Measurements from ENCODE around the gene SPDYE8.
A peak's percentile ranks its signal among the peaks of the same experiment; 100 is the strongest.
"Not testable (repeated sequence)": the region's sequence is repeated elsewhere in the genome, so short reads cannot be mapped to it uniquely, and the experiment has no call there.

Gene SPDYE8, protein sequence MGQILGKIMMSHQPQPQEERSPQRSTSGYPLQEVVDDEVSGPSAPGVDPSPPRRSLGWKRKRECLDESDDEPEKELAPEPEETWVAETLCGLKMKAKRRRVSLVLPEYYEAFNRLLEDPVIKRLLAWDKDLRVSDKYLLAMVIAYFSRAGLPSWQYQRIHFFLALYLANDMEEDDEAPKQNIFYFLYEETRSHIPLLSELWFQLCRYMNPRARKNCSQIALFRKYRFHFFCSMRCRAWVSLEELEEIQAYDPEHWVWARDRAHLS

DNA sequence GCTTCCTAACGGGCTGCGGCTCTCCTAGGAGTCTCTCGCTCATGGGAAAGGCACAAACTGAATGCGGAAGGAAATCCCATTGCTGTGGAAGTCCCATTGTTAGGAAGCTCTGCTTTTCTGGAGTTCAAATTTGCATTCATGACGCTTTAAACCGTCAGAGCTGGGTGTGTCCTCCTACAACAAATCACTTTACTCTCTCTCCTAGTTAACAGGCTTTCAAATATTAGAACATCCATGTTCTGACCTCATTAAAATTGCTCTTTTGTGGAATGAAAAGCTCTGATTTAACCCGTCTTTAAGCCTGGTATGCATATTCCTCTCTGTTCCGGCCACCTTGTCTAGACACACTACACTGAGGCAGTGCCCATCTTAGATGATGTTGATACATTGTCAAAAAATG is at the start of gene SPDYE8:
TSS of gene SPDYE8 (minus strand) at position 101 of the 400 bp plus-strand sequence. CDS start 1,800 bp downstream, outside the sequence.
- DNase-seq (ENCODE audit: low read depth): not testable (repeated sequence)

DNA sequence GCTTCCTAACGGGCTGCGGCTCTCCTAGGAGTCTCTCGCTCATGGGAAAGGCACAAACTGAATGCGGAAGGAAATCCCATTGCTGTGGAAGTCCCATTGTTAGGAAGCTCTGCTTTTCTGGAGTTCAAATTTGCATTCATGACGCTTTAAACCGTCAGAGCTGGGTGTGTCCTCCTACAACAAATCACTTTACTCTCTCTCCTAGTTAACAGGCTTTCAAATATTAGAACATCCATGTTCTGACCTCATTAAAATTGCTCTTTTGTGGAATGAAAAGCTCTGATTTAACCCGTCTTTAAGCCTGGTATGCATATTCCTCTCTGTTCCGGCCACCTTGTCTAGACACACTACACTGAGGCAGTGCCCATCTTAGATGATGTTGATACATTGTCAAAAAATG is 28.2 kb upstream of the SPDYE8 start, which contains the start of gene SPDYE11:
TSS of gene SPDYE11 (minus strand) at position 101 of the 400 bp plus-strand sequence. CDS start 1,800 bp downstream, outside the sequence.
- not testable (repeated sequence) for DNase-seq (ENCODE audit: low read depth)

DNA sequence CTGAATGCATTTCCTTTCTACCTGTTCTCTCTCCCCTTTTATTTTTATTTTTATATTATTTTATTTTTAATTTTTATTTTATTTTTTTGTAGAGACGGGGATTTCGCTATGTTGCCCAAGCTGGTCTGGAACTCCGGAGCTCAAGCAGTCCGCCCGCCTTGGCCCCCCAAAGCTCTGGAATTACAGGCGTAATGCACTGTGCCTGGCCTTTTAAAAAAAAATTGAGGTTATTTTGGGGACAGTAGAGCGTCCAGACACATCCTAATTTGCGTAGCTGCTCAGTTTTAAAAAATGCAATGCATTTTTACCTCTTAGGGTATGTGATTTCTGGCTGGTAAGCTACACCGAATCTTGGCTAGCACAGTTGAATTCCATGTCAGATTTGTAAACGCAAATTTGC is 23.1 kb downstream of the SPDYE8 start:
- DNase-seq (ENCODE audit: low read depth): not testable (repeated sequence)

DNA sequence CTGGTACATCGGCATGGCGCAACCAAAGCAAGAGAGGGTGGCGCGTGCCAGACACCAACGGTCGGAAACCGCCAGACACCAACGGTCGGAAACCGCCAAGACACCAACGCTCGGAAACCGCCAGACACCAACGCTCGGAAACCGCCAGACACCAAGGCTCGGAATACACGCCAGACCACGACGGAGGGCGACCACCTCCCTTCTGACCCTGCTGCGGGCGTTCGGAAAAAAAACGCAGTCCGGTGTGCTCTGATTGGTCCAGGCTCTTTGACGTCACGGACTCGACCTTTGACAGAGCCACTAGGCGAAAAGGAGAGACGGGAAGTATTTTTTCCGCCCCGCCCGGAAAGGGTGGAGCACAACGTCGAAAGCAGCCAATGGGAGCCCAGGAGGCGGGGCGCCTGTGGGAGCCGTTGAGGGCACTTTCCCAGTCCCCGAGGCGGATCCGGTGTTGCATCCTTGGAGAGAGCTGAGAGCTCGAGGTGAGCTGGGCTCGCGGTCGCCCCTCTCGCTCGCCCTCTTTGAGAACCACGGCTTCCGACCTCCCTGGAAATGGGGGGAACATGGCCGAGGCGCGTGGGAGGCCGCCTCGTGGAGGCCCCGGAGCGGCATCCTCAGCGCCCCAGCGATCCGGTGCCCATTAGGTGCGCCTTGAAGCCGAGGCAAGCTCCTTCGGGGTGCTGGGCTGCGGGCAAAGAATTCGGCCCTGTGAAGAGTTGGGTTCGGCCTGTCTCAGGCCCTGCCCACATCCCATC is 23.7 kb downstream of the SPDYE8 start:
- DNase-seq (ENCODE audit: low read depth): peak; percentile 81

DNA sequence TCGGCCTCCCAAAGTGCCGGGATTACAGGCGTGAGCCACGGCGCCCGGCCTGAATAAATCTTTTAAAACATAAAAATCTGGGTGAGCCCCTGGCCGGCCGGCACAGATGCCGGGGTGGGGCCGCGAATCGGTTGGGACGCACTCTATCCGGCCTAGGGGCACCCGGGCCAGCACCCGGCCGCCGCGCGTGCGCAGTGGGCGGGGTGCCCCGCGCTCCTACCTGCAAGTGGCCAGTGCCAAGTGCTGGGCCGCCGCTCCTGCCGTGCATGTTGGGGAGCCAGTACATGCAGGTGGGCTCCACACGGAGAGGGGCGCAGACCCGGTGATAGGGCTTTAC is 24.2 kb downstream of the SPDYE8 start:
- peak; percentile 47 for DNase-seq (ENCODE audit: low read depth)

DNA sequence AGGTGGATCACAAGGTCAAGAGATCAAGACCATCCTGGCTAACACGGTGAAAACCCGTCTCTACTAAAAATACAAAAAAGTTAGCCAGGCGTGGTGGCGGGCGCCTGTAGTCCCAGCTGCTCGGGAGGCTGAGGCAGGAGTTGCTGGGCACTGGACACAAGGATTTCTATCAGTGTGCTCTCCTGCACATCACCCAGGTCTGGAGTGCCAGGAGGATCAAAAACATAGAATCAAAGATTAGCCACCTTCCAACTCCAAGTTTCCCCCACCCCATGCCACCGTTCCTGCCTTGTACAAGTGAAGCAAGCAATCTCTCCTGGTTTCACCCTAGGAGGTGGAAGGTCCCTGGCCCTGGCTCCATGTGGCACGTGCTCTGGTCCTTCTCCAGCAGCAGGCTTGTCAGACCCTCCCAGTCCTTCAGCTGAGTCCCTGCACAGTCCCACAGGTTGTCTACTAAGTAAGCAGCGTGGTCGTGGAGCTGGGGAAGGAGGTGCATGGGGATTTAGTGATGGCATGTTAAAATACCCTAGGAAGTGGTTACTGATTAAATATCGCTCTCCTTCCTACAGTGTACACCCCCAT is 31.6 kb downstream of the SPDYE8 start:
- DNase-seq (ENCODE audit: low read depth): not testable (repeated sequence)

DNA sequence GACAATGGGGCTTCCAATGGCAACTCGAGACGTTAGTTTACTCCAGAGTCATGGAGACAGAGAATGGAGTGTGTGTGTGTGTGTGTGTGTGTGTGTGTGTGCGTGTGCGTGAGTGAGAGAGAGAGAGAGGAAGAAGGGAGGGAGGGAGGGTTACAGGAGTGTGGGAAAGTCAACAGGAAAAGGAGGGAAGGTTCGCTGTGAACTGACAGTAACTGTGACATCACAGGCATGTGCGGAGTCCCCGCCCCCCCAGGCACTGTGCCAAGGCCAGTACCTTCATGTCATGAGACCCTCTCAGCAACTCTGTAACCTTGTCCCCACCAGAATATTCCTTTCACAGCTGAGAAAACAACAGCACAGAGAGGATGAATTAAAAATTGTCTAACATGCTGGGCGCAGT is 32.1 kb downstream of the SPDYE8 start:
- DNase-seq (ENCODE audit: low read depth): not testable (repeated sequence)

DNA sequence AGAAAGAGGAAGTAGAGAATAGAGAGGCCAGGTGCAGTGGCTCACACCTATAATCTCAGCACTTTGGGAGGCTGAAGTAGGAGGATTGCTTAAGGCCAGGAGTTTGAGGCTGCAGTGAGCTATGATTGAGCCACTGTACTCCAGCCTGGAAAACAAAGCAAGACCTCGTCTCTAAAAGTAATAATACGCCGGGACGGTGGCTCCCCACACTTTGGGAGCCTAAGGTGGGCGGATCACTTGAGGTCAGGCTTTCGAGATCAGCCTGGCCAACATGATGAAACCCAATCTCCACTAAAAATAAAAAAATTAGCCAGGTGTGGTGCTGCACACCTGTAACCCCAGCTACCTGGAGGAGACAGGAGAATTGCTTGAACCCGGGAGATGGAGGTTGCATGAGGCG is 34.1 kb downstream of the SPDYE8 start:
- DNase-seq (ENCODE audit: low read depth): not testable (repeated sequence)

DNA sequence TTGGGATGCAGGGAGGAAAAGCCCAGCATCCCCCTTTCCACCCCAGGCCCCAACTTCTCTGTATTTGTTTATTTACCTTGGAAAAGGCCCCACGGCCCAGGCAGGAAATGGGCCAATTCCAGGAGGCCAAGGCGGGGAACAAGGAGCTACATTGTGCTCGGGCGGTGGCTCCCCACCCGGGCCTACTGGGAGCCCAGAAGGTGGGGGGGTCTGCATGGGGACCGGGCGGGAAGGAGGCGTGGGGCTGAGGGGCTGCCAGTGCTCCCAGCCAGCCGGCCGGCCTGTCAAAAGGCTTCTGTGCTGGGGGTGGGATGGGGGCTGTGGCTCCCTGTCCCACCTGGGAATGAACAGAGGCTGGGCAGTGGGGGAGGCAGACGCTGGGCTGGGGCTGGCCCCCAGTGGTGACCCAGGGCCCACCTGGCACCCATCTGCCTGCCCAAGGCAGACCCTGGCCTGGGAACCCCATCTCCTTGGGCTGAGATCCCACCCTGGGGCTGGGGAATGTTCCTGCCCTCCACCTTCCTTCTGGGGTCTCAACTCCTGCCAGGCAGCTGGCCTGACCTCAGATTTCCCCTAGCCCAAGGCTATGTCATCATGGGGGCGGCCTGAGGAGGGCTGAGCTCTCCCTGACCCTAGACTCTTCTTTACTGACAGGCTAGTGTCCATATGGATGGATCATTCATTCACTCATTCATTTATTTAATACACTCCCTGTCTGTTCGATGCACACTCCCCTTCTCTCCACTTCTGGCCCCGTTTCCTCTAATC is 39.2 kb downstream of the SPDYE8 start:
- DNase-seq (ENCODE audit: low read depth): not testable (repeated sequence)

DNA sequence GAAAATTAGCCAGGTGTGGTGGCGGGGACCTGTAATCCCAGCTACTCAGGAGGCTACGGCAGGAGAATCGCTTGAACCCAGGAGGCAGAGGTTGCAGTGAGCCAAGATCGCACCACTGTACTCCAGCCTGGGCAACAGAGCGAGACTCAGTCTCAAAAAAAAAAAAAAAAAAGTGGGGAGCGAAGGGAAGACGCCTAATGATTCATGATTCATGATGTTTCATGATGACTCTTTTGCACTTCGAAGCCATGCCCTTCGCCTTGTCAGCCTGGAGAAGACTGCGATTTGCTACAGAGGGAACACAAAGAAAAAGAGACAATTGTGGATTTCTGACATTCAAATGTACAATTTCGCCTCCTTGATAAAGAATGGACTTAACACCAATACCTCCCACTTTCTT is 47.5 kb downstream of the SPDYE8 start:
- not testable (repeated sequence) for DNase-seq (ENCODE audit: low read depth)

DNA sequence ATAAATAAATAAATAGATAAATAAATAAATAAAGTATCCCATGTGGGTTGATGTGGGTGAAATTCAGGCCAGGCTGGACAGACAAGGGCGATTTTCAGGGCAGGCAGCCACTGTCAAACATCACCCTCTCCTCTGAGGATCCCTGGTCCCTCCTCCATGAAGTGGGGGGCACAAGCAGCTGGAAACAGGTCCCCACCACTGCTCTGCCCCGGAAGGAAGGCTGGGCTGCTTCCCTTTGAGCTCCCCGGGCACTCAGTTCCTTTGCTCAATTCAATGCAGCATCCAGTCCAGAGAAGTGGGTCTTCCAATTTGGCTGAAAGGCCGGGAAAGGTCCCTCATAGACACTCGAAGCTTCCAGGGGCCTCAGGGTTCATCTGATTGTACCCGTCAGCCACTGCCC is 49.2 kb downstream of the SPDYE8 start:
- DNase-seq (ENCODE audit: low read depth): not testable (repeated sequence)

DNA sequence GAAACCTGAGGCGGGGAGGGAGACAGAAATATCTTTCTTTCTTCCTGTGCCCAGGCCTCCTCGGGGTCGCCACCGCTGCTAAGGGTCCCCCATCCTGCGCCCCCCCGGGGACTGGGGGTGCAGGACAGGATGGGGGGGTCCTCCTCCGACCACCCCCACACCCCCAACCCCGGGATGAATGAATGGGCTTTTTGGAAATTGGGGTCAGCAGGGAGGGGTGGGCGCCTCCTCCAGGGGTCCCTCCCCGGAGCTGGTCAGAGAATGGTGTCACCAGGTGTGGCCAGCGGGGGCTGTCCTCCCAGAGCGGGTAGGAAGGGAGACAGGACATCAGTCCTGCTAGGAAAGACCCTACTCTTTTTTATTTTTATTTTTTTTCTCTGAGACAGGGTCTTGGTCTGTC is 53.1 kb downstream of the SPDYE8 start:
- not testable (repeated sequence) for DNase-seq (ENCODE audit: low read depth)

DNA sequence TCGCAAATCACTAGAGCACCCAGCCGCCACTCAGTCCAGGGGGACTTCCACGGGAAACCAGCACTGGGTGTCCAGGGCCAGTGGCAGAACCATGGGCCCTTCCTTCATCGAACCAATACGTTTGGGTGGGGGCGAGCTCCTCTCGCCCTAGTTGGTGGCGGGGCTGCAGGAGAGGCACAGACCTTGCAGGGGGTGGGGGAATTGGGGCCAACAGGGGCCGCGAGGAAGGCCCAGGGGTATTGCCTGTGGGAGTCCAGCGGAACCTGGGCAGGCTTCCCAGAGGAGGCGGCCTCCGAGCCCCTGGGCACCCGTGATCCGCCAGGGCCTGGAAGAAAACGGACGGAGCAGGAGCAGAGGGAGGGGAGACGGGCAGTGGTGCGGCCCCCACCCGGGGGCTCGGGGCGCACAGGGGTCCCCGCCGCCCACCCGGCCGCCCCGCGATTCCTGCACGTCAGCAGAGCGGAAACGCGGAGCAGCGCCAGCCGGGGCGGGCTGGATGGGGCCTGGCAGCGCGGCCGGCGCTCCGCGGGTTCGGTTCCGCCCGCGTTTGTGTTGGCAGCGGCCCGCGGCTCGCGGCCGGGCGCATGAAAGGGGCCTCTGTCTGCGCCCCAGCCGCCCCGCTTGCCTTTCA is 53.8 kb downstream of the SPDYE8 start:
- not testable (repeated sequence) for DNase-seq (ENCODE audit: low read depth)

DNA sequence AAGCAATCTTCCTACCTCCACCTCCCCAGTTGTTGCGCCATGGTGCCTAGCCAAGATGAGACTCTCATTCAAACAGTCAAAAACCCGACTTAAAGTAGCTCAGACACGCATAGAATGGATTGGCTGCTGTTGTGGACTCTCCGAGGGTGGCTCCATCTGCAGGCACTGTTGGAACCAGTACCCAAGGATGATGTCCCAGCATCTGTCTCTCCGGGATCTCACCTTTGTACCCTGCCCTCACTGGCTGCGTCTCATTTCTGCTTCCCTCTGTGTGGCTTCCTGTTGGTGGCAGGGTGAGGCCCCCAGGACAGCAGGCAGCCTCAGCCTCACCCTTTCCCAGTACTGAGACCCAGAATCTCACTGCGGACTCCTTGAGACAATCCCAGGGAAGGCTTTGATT is 54.8 kb downstream of the SPDYE8 start:
- DNase-seq (ENCODE audit: low read depth): not testable (repeated sequence)

DNA sequence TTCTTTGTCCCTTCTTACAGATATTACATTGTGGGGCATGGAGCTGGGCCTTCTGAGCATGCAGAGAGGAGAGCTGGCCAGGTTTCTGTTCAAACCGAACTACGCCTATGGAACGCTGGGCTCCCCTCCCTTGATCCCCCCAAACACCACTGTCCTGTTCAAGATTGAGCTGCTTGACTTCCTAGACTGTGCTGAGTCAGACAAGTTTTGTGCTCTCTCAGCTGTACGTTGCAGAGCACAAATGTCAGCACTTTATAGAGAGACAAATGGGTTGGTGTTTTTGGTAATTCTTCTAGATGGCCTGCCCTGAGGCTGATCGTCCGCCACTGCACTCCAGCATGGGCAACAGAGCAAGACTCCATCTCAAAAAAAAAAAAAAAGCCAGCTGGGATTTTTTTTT is 58.1 kb downstream of the SPDYE8 start:
- DNase-seq (ENCODE audit: low read depth): not testable (repeated sequence)

Data from T-helper 22 cell (primary cell).